Endometrium (tissue), 2 donors: ENCODE results near the gene ZC2HC1B.
"Not testable (repeated sequence)": the region's sequence is repeated elsewhere in the genome, so short reads cannot be mapped to it uniquely, and the experiment has no call there.

Experiments used
- FAIRE-seq: peaks from 2 replicates; lab custom pipeline; 2012; peaks lifted over from hg19 to GRCh38; lab: Jason Lieb, UNC
- donor health status: control.
- donor health status: control.

The ZC2HC1B gene, protein sequence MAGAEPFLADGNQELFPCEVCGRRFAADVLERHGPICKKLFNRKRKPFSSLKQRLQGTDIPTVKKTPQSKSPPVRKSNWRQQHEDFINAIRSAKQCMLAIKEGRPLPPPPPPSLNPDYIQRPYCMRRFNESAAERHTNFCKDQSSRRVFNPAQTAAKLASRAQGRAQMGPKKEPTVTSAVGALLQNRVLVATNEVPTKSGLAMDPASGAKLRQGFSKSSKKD

DNA sequence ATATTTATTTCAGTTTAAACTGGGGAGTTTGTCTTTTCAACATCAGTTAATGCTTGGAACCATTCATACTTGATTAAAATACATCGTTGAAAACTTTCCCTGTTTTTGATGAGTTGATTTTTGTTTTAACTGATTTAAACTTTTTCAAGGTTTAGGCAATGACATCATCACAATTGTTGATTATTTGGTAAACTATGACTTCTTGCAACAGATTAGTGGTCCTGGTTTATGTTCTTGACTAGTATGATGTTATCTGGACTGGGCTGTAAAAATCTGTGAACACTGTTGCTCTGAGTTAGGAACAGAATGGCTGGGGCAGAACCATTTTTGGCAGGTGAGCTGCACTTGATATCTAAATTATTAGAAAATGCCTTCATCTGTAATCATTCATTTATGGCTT is at the start of gene ZC2HC1B:
TSS of gene ZC2HC1B (plus strand) at position 241 of the 400 bp plus-strand sequence. CDS start at position 307, 66 bp downstream.
- FAIRE-seq, result no peak

DNA sequence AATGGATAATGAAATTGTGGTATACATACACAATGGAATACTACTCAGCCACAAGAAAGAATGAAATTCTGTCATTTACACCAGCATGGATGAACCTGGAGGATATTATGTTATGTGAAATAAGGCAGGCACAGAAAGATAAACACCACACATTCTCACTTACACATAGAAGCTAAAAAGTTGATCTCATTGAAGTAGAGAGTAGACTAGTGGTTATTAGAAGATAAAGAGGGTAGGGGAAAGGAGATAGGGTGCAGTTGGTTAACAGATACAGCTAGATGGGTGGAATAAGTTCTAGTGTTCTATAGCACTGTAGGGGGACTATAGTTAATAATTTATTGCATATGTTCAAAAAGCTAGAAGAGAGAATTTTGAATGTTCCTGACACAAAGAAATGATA is 46.7 kb upstream of the ZC2HC1B start:
- no peak for FAIRE-seq

DNA sequence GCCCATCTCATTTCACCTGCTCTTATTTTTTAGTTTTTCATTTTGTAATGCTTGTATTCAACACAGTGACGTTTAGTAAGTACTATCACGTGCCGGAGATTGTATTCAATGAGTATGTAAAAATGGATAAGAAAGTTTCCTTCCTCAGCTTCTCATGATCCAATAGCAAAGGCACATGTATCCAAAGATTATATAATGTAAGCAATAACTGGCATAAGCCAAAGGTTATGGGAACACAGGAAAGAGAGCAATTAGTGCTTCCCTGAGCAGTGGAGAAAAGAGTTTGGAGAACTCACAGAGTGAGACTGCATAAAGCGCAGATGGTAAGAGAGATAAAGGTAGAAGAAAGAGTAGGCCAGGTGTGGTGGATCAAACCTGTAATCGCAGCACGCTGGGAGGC is 42.9 kb upstream of the ZC2HC1B start:
- FAIRE-seq, result no peak

DNA sequence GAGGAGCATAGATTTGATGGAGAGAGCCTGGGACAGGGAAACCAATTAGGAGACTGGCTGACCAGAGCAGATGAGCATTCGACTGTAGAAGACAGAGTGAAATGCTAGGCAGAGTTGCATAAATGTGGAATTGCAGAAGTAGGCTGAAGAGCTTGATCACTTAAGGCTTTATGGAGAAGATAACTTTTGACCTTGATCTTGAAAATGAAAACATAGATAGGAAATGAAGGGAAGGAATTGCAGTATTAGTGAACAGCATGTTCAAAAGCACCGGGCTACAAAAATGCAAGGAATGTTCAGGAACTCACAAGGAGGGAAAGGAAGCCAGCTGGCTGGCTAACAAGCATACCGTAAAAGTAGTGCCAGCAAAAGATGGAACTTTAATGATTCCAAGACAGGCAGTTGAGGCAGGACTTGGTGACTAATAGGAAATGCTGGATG is 41.7 kb upstream of the ZC2HC1B start:
- FAIRE-seq, result no peak

DNA sequence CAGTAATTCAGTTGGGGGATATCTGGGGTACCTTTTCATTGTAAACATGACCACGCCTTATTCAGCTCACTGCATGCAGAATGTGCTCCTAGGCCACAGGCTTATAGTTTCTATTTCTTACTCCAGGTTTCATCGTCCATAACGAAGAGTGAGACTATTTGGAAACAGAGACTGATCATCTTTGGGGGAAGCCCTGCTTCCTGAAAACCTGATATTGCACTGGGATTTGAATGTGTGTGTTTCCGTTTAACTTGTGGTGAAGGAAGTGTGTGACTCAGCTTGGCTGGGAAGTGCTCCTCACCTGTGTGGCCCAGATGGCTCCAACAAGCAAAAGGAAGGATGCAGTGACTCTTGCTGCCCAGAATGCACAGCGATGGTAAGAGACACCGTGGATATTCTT is 40.7 kb upstream of the ZC2HC1B start:
- FAIRE-seq, result no peak

DNA sequence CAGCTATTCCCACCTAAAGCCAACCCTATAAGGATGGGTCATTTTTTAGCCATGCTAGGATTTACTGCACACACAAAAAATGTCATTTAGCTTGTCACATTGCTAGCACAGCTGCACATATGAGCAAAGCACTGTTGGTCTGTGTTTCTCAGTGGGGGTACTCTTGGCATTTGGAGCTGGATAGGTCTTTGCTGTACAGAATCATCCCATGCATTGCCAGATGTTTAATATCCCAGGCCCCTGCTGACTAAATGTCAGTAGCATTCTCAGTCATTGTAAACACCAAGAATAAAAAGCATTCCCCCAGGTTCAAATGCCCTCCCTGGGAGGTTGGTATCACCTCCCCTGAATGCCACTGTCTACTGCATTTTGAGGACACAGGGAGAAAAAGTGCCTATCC is 35.7 kb upstream of the ZC2HC1B start:
- no peak for FAIRE-seq

DNA sequence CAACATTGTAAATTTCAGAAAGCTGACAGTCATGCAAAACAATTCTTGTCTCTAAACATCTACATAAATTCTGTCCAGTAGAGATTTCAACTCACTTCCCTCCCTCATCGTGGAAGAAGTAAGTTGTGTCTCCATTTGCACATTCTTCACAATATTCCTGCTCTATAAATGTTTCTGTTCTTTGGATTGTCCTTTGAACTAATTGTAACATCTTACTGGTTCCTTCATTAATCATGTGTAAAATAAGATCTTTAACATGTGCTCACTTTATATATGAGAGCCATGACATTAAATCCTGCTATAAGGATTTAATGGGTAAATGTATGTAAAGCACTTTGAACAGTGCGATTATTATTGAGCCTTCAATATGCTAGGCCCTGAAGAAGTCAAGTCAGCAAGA is 28.1 kb upstream of the ZC2HC1B start:
- no peak for FAIRE-seq

DNA sequence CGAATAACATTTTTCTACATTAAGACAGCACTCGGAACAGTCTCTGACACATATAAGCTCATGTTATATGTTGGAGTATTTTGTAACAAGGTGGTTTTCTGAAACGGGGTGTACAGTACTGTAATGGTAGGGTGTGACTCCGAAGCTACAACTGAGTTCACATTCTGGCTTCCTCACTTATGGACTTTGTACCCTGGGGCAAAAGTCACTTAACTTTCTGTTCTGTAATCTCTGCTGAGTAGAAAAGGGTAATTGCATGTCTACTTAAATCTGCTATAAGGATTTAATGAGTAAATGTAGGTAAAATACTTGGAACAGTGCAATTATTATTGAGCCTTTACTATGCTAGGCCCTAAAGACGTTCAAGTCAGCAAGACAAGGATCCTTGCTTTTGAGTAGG is 25.9 kb upstream of the ZC2HC1B start:
- FAIRE-seq, result no peak

DNA sequence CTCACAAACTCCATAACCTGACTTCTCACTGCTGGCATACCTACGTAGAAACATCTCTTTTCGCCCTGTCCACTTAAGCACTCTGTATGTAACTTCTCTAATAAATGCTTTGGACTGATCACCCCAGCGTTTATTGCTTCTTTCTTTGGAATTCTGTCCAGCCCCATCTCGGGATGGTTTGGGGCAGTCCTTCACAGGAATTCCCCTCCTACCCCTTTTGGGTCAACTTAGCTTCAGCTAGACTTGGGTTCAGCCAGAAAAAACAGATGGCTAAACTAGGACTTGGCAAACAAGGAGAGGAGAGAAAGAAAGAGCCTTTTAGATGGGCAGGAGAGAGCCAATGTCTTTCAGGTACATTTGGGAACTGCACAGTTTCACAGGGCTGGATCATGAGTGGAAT is 25.1 kb upstream of the ZC2HC1B start:
- FAIRE-seq, result no peak

DNA sequence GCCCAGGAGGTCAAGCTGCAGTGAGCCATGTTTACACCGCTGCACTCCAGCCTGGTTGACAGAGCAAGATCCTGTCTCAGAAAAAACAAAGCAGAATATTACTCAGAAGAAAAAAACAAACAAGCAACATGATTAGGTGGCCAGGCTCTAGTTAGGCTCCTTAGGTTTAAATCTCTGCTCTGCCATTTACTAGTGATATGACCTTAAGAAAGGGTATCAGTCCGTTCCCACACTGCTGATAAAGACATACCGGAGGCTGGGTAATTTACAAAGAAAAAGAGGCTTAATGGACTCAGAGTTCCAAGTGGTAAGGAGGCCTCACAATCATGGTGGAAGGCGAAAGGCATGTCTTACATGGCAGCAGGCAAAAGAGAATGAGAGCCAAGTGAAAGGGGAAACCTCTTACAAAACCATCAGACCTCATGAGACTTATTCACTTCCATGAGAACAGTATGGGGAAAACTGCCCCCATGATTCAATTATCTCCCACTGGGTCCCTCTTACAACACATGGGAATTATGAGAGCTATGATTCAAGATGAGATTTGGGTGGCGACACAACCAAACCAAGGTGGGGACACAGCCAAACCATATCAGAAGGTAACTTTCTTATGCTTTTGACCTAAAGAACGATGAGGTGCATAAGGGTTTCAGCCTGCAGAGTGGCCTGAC is 23.5 kb upstream of the ZC2HC1B start:
- FAIRE-seq, result no peak

DNA sequence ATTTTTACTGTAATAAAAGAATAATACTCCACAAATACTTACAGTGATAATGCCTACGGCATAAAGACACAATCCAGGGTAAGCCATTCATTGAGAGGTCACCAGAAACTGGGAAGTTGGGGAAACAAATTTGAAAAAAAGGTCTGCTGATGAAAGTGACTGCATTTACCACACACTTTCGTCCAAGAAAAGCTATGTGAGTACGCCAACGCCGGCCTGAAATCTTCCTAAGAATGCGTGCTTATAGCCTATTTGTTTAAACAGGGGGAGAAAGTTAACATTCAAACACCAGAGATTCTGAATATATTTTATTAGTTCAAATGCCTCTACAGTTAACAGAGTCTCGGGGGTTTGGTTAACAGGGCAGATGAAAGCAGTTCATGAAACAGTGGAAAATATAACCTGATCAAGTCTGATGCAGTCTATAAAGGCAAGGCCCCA is 21.8 kb upstream of the ZC2HC1B start:
- FAIRE-seq, result no peak

DNA sequence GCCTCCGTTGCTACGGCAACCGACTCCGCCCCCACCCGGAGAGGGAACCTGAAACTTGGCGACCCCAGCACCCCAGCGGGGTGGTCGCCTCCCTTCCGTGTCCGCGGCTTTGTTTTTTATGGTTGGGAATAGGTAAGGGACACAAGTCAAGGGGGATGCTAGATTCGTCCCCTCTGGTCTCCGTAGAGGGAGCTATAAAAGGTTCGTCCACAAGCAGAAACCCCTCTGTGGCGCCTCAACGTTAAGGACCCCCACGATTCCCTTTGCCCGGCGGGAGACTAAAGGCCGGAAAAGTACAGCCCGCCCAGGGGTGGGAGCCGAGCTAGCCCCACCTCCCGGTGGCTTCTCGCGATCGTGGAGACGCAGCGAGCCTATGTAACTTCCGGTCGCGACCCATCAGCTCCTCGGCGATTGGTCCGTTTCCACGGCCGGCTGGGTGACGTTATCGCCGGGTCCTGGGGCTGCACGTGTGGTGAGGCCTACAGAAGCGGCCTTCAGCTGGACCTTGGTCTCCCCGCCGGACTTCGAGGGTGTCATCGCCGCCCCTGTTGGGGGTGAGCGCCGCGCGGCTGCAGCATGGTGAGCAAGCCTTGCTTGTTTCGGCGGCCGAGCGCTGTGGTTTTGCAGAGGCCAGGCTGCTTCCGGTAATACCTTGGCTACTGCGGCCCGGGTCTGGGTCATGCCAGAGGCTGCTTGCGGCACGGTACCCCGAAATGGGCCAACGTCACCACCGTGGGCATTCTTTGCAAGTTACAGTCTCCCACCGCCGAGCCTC is 21.2 kb upstream of the ZC2HC1B start, which contains the start of gene LTV1:
TSS of gene LTV1 (plus strand) at position 437 of the 775 bp plus-strand sequence. CDS start at position 577, 140 bp downstream.
- FAIRE-seq, result peak; percentile 96

DNA sequence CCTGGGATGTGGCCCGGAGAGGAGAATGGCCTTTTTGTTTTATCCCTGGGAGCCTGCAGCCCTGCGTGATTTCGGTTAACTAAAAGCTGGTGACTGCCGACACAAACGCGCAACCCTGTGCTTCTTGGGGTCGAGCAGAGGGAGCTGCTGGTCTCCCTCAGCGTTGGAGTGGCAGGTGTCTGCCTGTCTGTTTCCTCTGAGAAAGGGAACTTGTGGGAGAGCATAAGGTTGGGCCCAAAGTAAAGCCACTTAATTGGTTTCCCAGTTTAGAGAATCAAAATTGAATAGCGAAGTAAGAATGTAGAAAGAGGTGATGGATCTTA is 20.6 kb upstream of the ZC2HC1B start:
- no peak for FAIRE-seq

DNA sequence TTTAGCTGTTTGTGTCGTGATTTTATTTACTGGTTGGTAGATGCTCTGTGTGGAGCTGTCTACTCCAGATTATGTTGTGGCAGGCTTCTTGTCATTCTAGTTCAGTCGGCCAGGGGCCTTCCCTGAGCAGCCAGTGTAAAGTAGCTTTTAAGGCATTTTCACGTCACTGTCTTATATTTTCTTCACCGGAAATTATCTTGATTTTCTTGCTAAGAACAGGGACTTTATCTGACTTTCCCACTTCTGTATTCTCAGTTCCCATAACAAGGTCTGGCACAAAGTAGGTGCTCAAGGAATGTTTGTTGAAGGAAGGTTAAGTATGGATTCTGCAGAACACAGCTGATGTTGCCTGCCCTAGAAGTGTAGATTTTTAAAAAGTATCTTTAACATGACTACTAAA is 20.3 kb upstream of the ZC2HC1B start:
- FAIRE-seq, result no peak

DNA sequence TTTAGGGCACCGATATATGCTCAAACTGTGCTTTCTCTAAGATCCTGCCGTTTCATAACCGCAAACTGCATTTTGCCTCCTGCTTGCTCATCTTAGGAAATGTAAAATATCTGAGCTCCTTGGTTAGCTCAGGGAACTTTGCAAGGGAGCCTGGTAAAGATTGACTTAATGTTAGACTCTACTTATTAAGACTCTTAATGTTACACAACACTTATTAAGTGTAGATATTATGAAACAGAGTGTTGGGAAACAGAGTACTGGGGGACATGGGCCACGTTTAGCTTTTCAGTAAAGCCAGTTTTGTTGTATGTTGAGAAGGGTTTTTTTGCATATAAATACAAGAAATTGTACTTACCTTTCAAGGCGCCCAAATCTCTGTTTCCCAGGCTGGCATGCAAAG is 19.2 kb upstream of the ZC2HC1B start:
- FAIRE-seq, result no peak

DNA sequence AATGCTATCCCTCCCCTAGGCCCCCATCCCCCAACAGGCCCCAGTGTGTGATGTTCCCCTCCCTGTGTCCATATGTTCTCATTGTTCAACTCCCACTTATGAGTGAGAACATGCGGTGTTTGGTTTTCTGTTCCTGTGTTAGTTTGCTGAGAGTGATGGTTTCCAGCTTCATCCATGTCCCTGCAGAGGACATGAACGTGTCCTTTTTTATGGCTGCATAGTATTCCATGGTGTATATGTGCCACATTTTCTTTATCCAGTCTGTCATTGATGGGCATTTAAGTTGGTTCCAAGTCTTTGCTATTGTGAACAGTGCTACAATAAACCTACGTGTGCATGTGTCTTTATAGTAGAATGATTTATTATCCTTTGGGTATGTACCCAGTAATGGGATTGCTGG is 12.6 kb upstream of the ZC2HC1B start:
- FAIRE-seq, result not testable (repeated sequence)

DNA sequence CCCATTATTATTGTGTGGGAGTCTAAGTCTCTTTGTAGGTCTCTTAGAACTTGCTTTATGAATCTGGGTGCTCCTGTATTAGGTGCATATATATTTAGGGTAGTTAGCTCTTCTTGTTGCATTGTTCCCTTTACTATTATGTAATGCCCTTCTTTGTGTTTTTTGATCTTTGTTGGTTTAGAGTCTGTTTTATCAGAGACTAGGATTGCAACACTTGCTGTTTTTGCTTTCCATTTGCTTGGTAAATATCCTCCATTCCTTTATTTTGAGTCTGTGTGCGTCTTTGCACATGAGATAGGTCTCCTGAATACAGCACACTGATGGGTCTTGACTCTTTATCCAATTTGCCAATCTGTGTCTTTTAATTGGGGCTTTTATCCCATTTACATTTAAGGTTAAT is 9.2 kb upstream of the ZC2HC1B start:
- not testable (repeated sequence) for FAIRE-seq

DNA sequence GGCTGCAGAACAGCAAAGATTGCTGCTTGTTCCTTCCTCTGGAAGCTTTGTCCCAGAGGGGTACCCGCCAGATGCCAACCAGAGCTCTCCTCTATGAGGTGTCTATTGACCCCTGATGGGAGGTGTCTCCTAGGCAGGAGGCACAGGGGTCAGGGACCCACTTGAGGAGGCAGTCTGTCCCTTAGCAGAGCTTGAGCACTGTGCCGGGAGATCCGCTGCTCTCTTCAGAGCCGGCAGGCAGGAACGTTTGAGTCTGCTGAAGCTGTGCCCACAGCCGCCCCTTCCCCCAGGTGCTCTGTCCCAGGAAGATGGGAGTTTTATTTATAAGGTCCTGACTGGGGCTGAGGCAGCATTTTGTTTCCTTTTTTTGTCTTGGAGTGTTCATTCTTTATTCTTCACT is 7.5 kb upstream of the ZC2HC1B start:
- not testable (repeated sequence) for FAIRE-seq

DNA sequence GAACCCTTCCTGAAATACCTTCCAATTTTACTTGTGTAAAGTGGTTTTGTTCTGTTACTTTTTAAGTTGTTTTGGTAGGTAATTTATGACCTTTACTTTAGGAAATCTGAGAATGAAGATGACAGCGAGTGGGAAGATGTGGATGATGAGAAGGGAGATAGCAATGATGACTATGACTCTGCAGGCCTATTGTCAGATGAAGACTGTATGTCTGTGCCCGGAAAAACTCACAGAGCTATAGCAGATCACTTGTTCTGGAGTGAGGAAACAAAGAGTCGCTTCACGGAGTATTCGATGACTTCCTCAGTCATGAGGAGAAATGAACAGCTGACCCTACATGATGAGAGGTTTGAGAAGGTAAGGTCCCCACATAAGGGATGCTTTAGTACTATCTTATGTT is 6.6 kb upstream of the ZC2HC1B start:
- no peak for FAIRE-seq

DNA sequence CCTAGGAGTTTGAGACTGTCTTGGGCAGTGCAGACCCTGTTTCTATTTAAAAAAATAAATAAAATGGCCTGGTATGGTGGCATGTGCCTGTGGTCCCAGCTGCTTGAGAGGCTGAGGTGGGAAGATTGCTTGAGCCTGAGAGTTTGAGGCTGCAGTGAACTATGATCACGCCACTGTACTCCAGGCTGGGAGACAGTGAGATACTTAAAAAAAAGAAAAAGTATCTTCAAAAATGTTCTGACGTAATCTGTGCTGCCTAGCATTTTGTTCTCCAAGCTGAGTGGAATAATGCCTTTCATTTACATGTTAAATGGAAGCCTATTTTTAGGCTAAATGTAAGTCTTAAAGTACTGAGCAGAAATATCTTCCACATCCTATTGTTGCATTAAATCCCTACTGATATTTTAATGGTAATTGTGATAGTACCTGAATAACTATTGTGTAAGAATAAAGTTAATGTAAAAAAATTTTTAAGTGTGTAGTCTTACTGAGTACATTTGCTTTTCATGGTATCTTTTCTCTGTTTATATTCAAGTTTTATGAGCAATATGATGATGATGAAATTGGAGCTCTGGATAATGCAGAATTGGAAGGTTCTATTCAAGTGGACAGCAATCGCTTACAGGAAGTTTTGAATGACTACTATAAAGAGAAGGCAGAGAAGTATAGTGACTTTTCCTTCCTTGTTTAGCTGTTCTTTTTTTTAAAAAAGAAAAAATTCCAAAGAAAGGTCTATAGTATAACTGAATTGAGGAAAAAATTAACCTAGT is 4.2 kb upstream of the ZC2HC1B start:
- no peak for FAIRE-seq

DNA sequence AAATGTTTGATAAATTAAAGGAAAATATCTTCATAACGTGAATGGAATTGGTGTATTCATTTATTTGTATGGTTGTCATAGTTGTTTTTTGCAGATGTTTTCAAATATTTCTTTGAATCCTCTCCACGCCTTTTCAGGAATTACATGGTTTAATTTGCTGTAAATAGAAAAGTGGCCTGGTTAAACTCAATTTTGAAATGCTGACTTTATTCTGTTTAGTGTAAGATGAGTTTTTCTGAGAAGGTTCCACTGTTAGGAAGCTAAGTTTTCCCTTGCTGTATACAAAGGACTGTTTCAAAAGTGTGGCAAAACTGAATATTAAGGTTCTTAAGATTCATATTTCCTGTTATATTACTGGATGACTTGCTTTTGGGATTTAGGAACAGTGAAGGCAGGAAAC is 503 bp upstream of the ZC2HC1B start:
- FAIRE-seq, result no peak

DNA sequence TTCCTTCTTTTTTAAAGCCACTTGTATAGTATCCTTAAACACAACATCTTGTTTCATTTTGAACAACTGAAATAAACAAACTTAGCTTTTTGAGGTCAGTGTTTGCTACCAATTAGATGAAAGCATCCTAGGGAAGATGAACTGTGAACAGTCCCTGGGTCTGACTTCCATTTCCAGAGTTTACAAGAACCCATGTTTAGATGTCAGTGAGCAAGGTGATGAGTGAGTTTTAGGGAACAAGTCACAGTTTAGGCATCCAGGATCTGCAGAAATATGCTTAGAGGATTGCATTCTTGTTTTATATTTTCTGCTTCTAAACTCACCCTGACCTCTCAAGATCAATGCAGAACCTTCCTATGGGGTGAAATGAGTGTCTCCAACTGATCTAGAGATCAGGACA is 3.0 kb downstream of the ZC2HC1B start:
- no peak for FAIRE-seq
